Trophoblast cell (in vitro differentiated cells and primary cell): ENCODE data around the gene FAM98A. TPM values are rescaled to one million over a fixed set of nuclear protein-coding genes. Genes with fewer than 3 reads are reported as not detected.

Experiments
- DNase-seq, 2 donors: peaks; one replicate each; pipeline ENCODE4 v3.0.0-alpha.2; 2016
- H2AFZ ChIP-seq: 2 replicates; pipeline ENCODE4 v1.6.1; 2013; ENCODE audit warnings: low read length, moderate library complexity, mild to moderate bottlenecking; ENCODE audit not compliant: insufficient read depth, poor library complexity
- H2AK5ac ChIP-seq: 2 replicates; pipeline ENCODE4 v1.6.1; 2013; ENCODE audit warnings: mild to moderate bottlenecking, low read length
- H2BK120ac ChIP-seq: 2 replicates; pipeline ENCODE4 v1.6.1; 2013; ENCODE audit warnings: low read length, mild to moderate bottlenecking, moderate library complexity; ENCODE audit not compliant: insufficient read depth, poor library complexity
- H2BK12ac ChIP-seq: 2 replicates; pipeline ENCODE4 v1.6.1; 2013; ENCODE audit warnings: mild to moderate bottlenecking, low read length, moderate library complexity
- H2BK5ac ChIP-seq: 2 replicates; pipeline ENCODE4 v1.6.1; 2013; ENCODE audit warnings: low read length, low read depth, moderate library complexity, mild to moderate bottlenecking; ENCODE audit not compliant: poor library complexity
- H3K14ac ChIP-seq: 2 replicates; pipeline ENCODE4 v1.6.1; 2013; ENCODE audit warnings: mild to moderate bottlenecking, low read length
- H3K18ac ChIP-seq: 2 replicates; pipeline ENCODE4 v1.6.1; 2013; ENCODE audit warnings: mild to moderate bottlenecking, low read length
- H3K23ac ChIP-seq: 2 replicates; pipeline ENCODE4 v1.6.1; 2013; ENCODE audit warnings: low read length
- H3K27ac ChIP-seq: 2 replicates; pipeline ENCODE4 v1.5.1; 2013; ENCODE audit warnings: low read depth, mild to moderate bottlenecking, inconsistent platforms, low read length, moderate library complexity
- H3K27me3 ChIP-seq: 2 replicates; pipeline ENCODE4 v1.6.1; 2013; ENCODE audit warnings: inconsistent platforms, mild to moderate bottlenecking, low read length, moderate library complexity; ENCODE audit not compliant: insufficient read depth
- H3K36me3 ChIP-seq, 2 experiments: 1 replicate in 1 of 2; 2 replicates in 1 of 2; pipeline ENCODE4 v1.6.1; 2013; ENCODE audit warnings: low read length in 2 of 2, mild to moderate bottlenecking in 2 of 2, moderate library complexity in 1 of 2; ENCODE audit not compliant: insufficient read depth in 2 of 2, control insufficient read depth in 1 of 2
- H3K4ac ChIP-seq: 2 replicates; pipeline ENCODE4 v1.6.1; 2013; ENCODE audit warnings: low read depth, mild to moderate bottlenecking, low read length, moderate library complexity
- H3K4me1 ChIP-seq, 2 experiments: 1 replicate in 1 of 2; 2 replicates in 1 of 2; pipeline ENCODE4 v1.6.1; 2013; ENCODE audit warnings: low read length in 2 of 2, mild to moderate bottlenecking in 2 of 2, moderate library complexity in 1 of 2; ENCODE audit not compliant: insufficient read depth in 2 of 2, control insufficient read depth in 1 of 2
- H3K4me2 ChIP-seq: 2 replicates; pipeline ENCODE4 v1.6.1; 2013; ENCODE audit warnings: inconsistent platforms, mild to moderate bottlenecking, low read length, moderate library complexity
- H3K4me3 ChIP-seq: 2 replicates; pipeline ENCODE4 v1.5.1; 2013; ENCODE audit warnings: mild to moderate bottlenecking, low read depth, low read length, inconsistent platforms
- H3K79me1 ChIP-seq: one replicate; pipeline ENCODE4 v1.6.1; 2013; ENCODE audit warnings: low read length
- H3K79me2 ChIP-seq: 2 replicates; pipeline ENCODE4 v1.6.1; 2013; ENCODE audit warnings: low read length, mild to moderate bottlenecking; ENCODE audit not compliant: control insufficient read depth, insufficient read depth, poor library complexity
- H3K9ac ChIP-seq: 2 replicates; pipeline ENCODE4 v1.6.1; 2013; ENCODE audit warnings: mild to moderate bottlenecking, low read length
- H3K9me3 ChIP-seq: 2 replicates; pipeline ENCODE4 v1.6.1; 2013; ENCODE audit warnings: low read depth, mild to moderate bottlenecking, control low read depth, inconsistent platforms, low read length; ENCODE audit not compliant: insufficient read depth
- H4K12ac ChIP-seq: 2 replicates; pipeline ENCODE4 v1.6.1; 2013; ENCODE audit warnings: low read depth, mild to moderate bottlenecking, low read length, moderate library complexity
- H4K8ac ChIP-seq: 2 replicates; pipeline ENCODE4 v1.6.1; 2013; ENCODE audit warnings: low read depth, mild to moderate bottlenecking, low read length, moderate library complexity
- H4K91ac ChIP-seq: one replicate; pipeline ENCODE4 v1.6.1; 2013; ENCODE audit warnings: low read depth, mild to moderate bottlenecking, low read length, moderate library complexity
- WGBS: extraction: QIAGEN DNeasy Blood & Tissue Kit; methylation state at CpG from one replicate; pipeline ENCODE4 v1.1.7; 2013; ENCODE audit warnings: missing lambda C conversion rate; ENCODE audit not compliant: insufficient read length, insufficient coverage; ENCODE audit errors: extremely low coverage; 5-methylcytosine and 5-hydroxymethylcytosine counted together
- polyA plus RNA-seq: library from polyadenylated mRNA; stranded (reverse); fragments of 200-250 nt; gene quantifications from 2 replicates; pipeline ENCODE4 v1.2.3, GENCODE V29; 2013

The FAM98A gene
- polyA plus RNA-seq: 62.9 and 63.2 TPM in 2 replicates

DNA sequence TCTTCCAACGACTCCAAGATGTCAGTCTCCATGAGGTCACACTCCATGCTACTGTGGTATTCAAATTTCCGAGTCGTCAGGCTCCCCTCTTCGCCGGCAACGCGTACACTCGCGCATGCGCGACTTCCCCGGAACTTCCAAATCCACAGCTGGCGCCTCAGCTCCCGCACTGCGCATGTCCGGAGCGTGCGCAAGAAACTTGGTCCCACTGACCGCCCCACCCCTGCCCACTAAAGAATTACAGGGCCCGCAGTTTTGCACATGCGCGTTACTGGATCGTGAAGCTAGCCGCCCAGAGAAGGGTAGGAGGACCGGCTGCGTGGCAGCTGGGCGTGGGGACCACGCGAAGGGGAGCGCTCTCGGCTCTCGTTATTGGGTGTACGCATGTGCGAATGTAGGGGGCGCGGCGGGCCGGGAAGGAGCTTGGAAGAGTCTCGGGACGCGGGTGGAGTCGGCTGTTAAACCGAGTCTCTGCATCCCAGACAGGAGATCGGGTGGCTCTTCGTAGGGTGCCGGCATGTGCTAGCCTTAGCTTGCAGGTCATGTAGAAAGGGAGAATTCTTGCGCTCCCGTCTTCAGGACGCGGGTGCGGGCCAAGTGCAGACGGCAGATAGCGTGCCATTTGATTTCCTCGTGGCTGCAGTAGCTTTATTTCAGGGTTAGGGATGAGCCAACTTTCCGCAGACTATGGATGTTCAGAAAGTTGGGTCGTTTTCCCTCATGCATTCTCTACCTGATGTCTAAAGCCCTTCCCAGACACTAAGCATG is at the start of gene FAM98A:
Gene FAM98A, minus strand, starts transcription at position 125 of the 768 bp plus-strand sequence. Its CDS starts 78 bp downstream, at position 47.
- peak within 1 kb of the TSS; percentile 35 for H2AK5ac ChIP-seq
- WGBS: no CpG with 5 or more reads among the region's 56 CpGs
- H3K27ac ChIP-seq: peak within 1 kb of the TSS; percentile 24

DNA sequence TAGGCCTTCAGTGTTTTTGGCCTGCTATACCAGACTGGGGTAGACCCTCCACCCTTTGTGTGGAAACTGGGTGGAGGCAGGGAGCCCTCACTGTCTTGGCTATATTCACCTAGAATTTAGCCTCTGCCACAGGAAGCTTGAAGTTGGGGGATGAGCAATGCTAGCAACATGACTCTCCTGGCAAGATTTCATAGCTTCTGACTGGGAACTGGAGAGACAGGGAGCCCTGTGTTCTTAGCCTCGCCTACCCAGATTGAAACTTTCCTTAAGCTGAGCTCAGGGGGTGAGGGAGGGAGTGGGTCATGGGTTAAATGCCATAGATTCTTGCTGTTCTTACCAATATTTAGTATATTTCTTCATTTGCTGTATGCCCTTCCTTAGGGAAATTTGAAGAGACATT is 46.8 kb upstream of the FAM98A start:
- H2AFZ ChIP-seq: no peak overlapping the region

More for the DNA sequence above, at the start of gene FAM98A:
- H4K8ac ChIP-seq: peak within 1 kb of the TSS; percentile 85
- H3K9me3 ChIP-seq: no peaks in the 10 kb centered on the region
- H2BK5ac ChIP-seq: peak within 1 kb of the TSS; percentile 24
- peaks cover 7% of the 10 kb centered on the region for H3K79me1 ChIP-seq
- H3K36me3 ChIP-seq: peaks cover 0 to 2% of the 10 kb centered on the region in 2 experiments
- H3K4me3 ChIP-seq: peak within 1 kb of the TSS; percentile 95
- H4K91ac ChIP-seq: peak within 1 kb of the TSS; percentile 62
- no peak within 1 kb of the TSS for H2BK12ac ChIP-seq
- peak within 1 kb of the TSS; percentile 57 for H2BK120ac ChIP-seq
- peak; percentile 99 to 100 for DNase-seq
- peak within 1 kb of the TSS; percentile 74 for H3K9ac ChIP-seq
- no peaks in the 10 kb centered on the region for H3K4me1 ChIP-seq
- H3K23ac ChIP-seq: no peak within 1 kb of the TSS
- peak within 1 kb of the TSS; percentile 87 for H3K18ac ChIP-seq
- H4K12ac ChIP-seq: peak within 1 kb of the TSS; percentile 68
- peaks cover 7% of the 10 kb centered on the region for H3K79me2 ChIP-seq
- H3K14ac ChIP-seq: peak within 1 kb of the TSS; percentile 62
- peak within 1 kb of the TSS; percentile 75 for H3K4me2 ChIP-seq
- peak within 1 kb of the TSS; percentile 89 for H2AFZ ChIP-seq
- peak within 1 kb of the TSS; percentile 71 for H3K4ac ChIP-seq
- H3K27me3 ChIP-seq: no peaks in the 10 kb centered on the region

DNA sequence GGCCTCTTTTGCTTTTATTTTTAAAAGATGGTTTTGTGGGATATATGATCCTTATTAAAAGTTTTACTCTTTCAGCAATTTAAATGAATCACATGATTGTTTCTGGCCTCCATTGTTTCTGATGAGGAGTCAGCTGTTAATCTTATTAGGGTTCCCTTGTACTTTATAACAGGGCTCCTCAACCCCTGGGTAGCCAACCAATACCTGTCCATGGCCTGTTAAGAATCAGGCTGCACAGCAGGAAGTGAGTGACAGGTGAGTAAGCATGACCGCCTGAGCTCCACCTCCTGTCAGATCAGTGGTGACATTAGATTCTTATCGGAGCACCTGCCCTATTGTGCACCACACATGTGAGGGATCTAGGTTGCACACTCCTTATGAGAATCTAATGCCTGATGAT is 45.1 kb upstream of the FAM98A start:
- no peak overlapping the region for H3K14ac ChIP-seq
- no peak overlapping the region for H4K91ac ChIP-seq
- H2BK120ac ChIP-seq: no peak overlapping the region
- H2BK12ac ChIP-seq: no peak overlapping the region
- no peak overlapping the region for H2AFZ ChIP-seq
- no peaks in the 10 kb centered on the region for H3K79me2 ChIP-seq
- DNase-seq: no peak
- peaks cover 0 to 2% of the 10 kb centered on the region in 2 experiments for H3K4me1 ChIP-seq
- H3K18ac ChIP-seq: no peak overlapping the region
- no peak overlapping the region for H3K4me3 ChIP-seq
- H4K8ac ChIP-seq: no peak overlapping the region
- no peak overlapping the region for H4K12ac ChIP-seq
- WGBS: no CpG with 5 or more reads among the region's 2 CpGs
- no peaks in the 10 kb centered on the region for H3K36me3 ChIP-seq
- H3K23ac ChIP-seq: no peak overlapping the region
- peaks cover 2% of the 10 kb centered on the region for H3K9me3 ChIP-seq
- no peak overlapping the region for H3K9ac ChIP-seq
- H3K4ac ChIP-seq: no peak overlapping the region
- H3K27me3 ChIP-seq: no peaks in the 10 kb centered on the region
- H3K79me1 ChIP-seq: no peaks in the 10 kb centered on the region
- no peak overlapping the region for H3K4me2 ChIP-seq
- H2AK5ac ChIP-seq: no peak overlapping the region
- H2BK5ac ChIP-seq: no peak overlapping the region
- H3K27ac ChIP-seq: no peak overlapping the region

More for the DNA sequence above, 46.8 kb upstream of the FAM98A start:
- peaks cover 2% of the 10 kb centered on the region for H3K9me3 ChIP-seq
- no peak overlapping the region for H3K27ac ChIP-seq
- peaks cover 0 to 2% of the 10 kb centered on the region in 2 experiments for H3K4me1 ChIP-seq
- H3K23ac ChIP-seq: no peak overlapping the region
- no peak overlapping the region for H2BK5ac ChIP-seq
- no peak overlapping the region for H4K12ac ChIP-seq
- H3K27me3 ChIP-seq: no peaks in the 10 kb centered on the region
- no peak overlapping the region for H4K8ac ChIP-seq
- no CpG with 5 or more reads among the region's 1 CpG for WGBS
- no peak overlapping the region for H3K14ac ChIP-seq
- H3K4me3 ChIP-seq: no peak overlapping the region
- no peak overlapping the region for H4K91ac ChIP-seq
- no peaks in the 10 kb centered on the region for H3K79me2 ChIP-seq
- H3K79me1 ChIP-seq: no peaks in the 10 kb centered on the region
- H2BK12ac ChIP-seq: no peak overlapping the region
- H2AK5ac ChIP-seq: no peak overlapping the region
- DNase-seq: no peak
- no peaks in the 10 kb centered on the region for H3K36me3 ChIP-seq
- H3K9ac ChIP-seq: no peak overlapping the region
- no peak overlapping the region for H3K4me2 ChIP-seq
- no peak overlapping the region for H3K4ac ChIP-seq
- H3K18ac ChIP-seq: no peak overlapping the region
- H2BK120ac ChIP-seq: no peak overlapping the region

DNA sequence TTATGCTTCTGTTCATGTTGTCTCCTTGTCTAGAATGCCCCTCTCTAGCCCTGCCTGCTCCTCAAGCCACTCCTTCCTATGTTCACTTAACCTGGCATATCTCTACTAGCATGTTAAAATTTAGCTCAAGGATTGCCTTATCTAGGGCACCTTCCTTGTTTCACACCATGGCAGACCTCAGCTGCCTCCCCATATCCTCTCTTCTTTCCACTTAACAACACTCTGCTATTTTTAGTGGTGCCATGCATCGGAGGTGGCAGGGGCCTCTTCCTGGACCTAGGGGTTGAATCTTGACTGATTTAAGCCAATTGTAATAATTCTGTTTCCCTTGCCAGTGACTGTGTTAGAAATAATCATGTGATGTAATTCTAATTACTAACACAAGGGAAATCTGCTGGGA is 36.9 kb upstream of the FAM98A start:
- H3K9ac ChIP-seq: no peak overlapping the region
- no peak overlapping the region for H3K14ac ChIP-seq
- no peaks in the 10 kb centered on the region for H3K36me3 ChIP-seq
- H3K18ac ChIP-seq: no peak overlapping the region
- H2AK5ac ChIP-seq: no peak overlapping the region
- H3K4ac ChIP-seq: no peak overlapping the region
- no peaks in the 10 kb centered on the region for H3K79me2 ChIP-seq
- DNase-seq: no peak
- no peak overlapping the region for H2AFZ ChIP-seq
- H3K23ac ChIP-seq: no peak overlapping the region
- H3K27ac ChIP-seq: no peak overlapping the region
- H4K91ac ChIP-seq: no peak overlapping the region
- no CpG with 5 or more reads among the region's 1 CpG for WGBS
- H4K12ac ChIP-seq: no peak overlapping the region
- no peaks in the 10 kb centered on the region for H3K79me1 ChIP-seq
- no peak overlapping the region for H2BK12ac ChIP-seq
- H3K27me3 ChIP-seq: no peaks in the 10 kb centered on the region
- no peak overlapping the region for H4K8ac ChIP-seq
- H3K4me2 ChIP-seq: no peak overlapping the region
- no peaks in the 10 kb centered on the region for H3K9me3 ChIP-seq
- H3K4me1 ChIP-seq: no peaks in the 10 kb centered on the region
- no peak overlapping the region for H2BK5ac ChIP-seq
- no peak overlapping the region for H3K4me3 ChIP-seq
- no peak overlapping the region for H2BK120ac ChIP-seq
